ENCODE data around the gene CASKIN2. TPM values are rescaled to one million over a fixed set of nuclear protein-coding genes. Genes with fewer than 3 reads are reported as not detected.

CASKIN2 gene, protein sequence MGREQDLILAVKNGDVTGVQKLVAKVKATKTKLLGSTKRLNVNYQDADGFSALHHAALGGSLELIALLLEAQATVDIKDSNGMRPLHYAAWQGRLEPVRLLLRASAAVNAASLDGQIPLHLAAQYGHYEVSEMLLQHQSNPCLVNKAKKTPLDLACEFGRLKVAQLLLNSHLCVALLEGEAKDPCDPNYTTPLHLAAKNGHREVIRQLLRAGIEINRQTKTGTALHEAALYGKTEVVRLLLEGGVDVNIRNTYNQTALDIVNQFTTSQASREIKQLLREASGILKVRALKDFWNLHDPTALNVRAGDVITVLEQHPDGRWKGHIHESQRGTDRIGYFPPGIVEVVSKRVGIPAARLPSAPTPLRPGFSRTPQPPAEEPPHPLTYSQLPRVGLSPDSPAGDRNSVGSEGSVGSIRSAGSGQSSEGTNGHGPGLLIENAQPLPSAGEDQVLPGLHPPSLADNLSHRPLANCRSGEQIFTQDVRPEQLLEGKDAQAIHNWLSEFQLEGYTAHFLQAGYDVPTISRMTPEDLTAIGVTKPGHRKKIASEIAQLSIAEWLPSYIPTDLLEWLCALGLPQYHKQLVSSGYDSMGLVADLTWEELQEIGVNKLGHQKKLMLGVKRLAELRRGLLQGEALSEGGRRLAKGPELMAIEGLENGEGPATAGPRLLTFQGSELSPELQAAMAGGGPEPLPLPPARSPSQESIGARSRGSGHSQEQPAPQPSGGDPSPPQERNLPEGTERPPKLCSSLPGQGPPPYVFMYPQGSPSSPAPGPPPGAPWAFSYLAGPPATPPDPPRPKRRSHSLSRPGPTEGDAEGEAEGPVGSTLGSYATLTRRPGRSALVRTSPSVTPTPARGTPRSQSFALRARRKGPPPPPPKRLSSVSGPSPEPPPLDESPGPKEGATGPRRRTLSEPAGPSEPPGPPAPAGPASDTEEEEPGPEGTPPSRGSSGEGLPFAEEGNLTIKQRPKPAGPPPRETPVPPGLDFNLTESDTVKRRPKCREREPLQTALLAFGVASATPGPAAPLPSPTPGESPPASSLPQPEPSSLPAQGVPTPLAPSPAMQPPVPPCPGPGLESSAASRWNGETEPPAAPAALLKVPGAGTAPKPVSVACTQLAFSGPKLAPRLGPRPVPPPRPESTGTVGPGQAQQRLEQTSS (N-terminal part only)
- polyA plus RNA-seq (ENCODE audit: insufficient read length in 12 of 12): 10 to 100 TPM in 11 of 12 donors, not detected in 1; 17.0 to 65.2 (median 20.7) TPM
- long read RNA-seq, donor 1, partial matches to known transcripts: 5 of 5 reads
- long read RNA-seq, donor 1, other reads (novel, unspliced or antisense): 0 of 5 reads
- long read RNA-seq, donor 2, partial matches to known transcripts: 11 of 11 reads
- long read RNA-seq, donor 2, other reads (novel, unspliced or antisense): 0 of 11 reads
- long read RNA-seq, donor 3: 0 reads
- long read RNA-seq, donor 4: 0 reads
- long read RNA-seq, donor 5, full-length matches to known transcripts: 1 of 1 reads
- long read RNA-seq, donor 5, partial matches to known transcripts: 0 of 1 reads
- long read RNA-seq, donor 5, other reads (novel, unspliced or antisense): 0 of 1 reads
- long read RNA-seq, donor 6, partial matches to known transcripts: 5 of 5 reads
- long read RNA-seq, donor 6, other reads (novel, unspliced or antisense): 0 of 5 reads
- long read RNA-seq, donor 7: 0 reads
- long read RNA-seq, donor 8, full-length matches to known transcripts: 1 of 1 reads
- long read RNA-seq, donor 8, partial matches to known transcripts: 0 of 1 reads
- long read RNA-seq, donor 8, other reads (novel, unspliced or antisense): 0 of 1 reads
- long read RNA-seq, donor 9: 0 reads
- long read RNA-seq, donor 10, full-length matches to known transcripts: 2 of 2 reads
- long read RNA-seq, donor 10, partial matches to known transcripts: 0 of 2 reads
- long read RNA-seq, donor 10, other reads (novel, unspliced or antisense): 0 of 2 reads
- long read RNA-seq, donor 11: 0 reads

DNA sequence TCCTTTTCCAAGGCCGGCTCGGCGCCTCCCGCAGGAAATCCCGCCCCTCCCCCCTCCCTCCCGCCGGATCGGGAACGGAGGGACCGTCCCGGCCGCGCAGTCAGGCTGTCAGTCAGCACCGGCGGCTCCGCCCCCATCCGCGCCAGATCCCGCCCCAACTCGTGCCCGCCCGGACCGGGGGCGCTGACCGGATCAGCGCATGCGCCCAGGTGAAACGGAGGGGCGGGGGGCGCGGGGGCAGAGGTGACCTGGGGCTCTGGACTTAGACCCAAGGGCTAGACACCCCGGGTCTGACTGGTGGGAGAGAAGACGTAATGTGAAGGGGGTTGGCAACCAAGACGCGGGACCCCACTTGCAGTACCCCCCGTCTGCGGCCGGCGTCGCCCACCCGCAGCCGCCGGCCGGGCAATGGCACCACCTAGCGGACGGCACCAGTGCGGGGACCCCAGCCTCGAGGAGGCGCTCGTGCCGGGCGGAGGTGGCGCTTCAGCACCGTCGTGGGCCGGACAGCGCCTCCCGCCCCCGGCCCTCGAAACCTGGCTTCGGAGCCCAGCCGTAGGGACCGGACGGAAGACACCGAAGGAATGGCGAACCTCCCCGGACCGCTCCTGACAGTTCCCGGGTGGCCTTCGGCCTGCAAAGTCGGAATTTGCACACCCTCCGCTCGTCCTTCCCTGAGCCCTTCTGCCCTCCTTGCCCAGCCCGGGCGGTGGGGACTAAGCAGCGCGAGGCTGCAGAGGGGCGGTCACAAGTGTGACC is at the start of gene CASKIN2:
CASKIN2 (minus strand) TSS at position 42 of the 759 bp plus-strand sequence. CDS start 1,733 bp downstream, outside the sequence.
- DNase-seq: peak; percentile 94

DNA sequence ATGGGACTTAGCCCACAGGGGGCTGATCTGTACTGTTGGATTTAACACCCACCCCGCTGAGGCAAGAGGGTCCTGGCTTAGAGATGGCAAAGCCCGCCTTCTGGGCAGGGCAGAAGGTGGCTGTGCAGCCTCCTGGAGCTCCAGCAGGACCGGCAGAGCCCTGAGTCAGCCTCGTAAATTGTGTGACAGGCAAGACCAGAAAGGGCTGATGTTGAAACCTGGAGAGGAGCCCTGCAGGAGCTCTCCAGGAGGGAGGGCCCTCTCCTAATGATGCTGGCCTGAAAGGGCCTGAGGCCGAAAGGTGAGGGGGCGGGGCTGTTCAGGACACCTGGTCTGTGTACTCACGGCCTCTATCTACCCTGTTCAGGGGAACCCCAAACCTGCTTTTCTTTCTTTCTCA is 49.7 kb upstream of the CASKIN2 start:
- DNase-seq: no peak

DNA sequence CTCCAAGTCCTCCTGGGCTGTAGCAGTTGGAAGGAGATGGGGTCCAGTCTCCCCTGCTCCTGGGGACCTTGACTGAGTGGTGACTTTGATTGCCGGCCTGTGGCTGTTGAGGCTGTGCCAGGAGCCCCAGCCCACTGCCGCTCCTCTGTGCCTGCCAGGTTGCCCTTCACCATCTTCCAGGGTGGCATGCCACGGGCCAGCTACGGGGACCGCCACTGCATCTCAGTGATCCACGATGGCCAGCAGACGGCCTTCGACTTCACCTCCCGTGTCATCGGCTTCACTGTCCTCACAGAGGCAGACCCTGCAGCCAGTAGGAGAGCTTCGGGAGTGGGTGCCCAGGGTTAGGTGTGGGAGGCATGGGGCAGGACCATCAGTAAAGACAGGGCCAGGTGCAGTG is 48.9 kb upstream of the CASKIN2 start:
- no peak for DNase-seq

DNA sequence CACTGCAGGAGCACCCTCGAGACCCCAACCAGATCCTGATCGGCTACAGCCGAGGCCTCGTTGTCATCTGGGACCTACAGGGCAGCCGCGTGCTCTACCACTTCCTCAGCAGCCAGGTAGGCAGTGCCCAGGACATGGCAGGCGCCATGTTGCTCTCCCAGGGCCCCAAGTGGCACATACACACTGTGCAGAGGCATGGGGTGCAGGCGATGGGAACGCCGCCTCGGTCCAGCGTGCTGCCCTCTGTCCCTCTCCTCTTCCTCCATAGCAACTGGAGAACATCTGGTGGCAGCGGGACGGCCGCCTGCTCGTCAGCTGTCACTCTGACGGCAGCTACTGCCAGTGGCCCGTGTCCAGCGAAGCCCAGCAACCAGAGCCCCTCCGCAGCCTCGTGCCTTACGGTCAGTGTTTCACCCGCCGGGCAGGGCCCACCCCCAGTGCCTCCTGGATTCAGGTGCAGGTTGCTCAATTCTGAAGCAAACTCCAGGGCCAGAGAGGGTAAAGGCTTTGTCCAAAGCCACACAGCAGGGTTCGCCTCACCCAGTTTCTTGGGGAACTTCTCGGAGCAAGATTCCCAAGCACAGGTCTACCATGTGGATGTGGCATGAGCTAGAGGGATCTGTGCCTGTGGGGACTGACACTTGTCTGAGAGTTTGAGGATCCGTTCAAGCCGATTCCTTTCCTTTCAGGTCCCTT is 47.9 kb upstream of the CASKIN2 start:
- DNase-seq: no peak

DNA sequence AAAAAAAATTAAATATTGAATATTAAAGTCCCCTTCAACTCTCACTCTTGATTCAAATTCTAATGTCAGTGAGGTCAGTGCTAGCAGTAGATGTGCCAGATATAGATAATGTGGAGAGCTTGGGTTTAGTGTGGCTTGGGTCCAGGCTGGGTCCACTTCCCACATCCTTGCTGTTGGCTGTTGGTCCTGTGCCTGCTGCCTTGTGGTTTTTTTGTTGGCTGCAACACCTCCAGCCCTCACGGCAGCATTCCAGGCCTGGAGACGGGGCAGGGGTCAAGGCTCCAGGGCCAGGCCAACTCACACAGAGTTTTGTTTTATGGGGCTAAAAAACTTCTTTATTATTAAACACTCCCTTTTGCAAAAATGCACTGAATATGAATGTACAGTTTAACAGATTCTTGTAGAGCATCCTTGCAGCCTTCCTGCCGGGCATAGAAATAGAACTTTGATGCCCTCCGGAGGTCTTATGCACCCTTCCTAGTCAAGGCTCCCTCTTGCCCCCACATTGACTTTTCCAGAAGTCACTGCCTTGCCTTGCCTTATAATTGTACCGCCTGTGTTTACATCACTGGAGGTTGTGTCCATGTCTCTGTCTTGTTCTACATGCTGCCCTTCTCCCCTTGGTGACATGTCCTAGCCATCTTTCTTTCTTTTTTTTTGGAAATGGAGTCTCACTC is 46.7 kb upstream of the CASKIN2 start:
- DNase-seq: no peak

DNA sequence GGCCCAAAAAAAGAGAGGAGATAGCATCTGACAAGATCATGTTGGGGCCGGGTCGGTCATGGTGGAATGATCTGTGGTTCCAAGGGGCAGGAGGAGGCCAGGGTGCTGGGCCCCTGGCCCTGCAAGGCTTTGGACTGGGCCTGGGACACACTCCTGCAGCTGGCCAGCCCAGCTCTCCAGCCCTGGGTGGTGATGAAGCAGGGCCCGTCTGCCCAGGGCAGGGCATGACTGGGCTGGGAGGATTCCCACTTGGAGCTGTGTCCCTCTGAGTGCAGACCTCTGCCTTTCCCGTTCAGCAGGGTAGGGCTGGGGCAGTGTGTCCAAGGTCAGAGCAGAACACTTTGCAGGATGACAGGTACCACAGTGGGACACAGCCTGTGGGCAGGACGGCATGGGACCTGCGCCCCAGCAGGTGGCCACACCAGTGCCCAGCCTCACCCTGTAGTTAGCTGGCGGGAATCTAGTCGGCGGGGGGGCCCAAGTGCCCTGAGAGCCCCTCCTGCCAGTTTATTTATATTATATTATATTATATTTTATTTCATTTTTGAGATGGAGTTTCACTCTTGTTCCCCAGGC is 44.7 kb upstream of the CASKIN2 start:
- no peak for DNase-seq

DNA sequence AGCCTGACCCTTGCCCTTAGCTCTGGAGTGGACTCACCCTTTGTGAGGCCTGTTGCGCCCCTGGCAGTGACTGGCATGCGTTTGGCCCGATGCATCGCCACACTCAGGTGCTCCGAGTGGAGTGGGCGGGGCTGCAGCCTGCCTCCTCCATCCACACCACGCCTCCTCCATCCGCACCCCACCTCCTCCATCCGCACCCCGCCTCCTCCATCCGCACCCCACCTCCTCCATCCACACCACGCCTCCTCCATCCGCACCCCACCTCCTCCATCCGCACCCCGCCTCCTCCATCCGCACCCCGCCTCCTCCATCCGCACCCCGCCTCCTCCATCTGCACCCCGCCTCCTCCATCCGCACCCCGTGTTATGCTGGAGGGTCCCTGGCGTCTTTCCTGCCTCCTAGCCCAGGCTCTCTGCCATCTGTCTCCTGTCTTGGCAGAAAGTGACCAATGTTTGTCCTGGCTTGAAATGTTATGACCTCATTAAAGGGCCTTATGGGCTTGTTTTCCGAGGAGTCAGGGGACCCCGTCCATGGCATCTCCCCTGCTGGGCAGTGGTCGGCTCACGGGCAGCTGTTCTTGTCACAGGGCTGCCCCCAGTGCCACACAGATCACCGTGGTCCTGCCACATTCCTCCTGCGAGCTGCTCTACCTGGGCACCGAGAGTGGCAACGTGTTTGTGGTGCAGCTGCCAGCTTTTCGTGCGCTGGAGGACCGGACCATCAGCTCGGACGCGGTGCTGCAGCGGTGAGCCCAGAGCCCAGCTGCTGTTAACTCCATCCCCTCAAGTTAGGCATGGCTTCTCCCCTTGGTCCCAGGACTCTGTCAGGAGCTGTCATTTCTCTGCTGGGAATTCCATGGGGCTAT is 43.6 kb upstream of the CASKIN2 start:
- DNase-seq: no peak

DNA sequence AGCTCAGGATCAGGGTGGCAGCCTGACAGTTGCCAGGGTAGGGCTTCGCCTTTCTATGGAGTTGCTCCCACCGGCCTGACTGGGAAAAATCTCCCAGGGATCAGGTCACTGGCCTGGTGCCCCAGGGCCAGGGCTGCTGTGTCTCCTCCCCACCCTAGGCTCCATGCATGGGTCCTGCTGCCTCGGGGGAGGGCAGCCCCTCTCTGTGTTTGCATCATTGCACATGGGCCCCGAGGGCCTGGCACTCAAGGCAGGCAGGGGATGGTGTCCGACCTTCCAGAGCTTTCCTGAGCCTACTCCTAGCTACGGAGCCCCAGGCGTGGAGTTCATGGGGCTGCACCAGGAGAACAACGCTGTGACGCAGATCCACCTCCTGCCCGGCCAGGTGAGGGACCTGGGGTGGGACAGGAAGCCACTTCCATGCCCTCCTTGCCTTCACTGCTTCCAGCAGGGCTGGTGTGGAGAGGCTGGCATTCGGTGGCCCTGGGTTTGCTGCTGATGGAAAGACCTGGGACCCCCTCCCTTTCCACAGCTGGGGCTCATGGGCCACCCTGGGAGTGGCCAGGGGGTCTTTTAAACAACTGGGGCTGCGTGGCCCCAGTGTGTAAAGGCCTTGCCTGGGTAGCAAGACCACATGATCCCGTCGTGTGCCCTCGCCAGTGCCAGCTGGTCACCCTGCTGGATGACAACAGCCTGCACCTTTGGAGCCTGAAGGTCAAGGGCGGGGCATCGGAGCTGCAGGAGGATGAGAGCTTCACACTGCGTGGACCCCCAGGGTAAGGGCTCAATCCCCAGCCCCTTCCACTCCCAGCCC is 42.7 kb upstream of the CASKIN2 start:
- no peak for DNase-seq

DNA sequence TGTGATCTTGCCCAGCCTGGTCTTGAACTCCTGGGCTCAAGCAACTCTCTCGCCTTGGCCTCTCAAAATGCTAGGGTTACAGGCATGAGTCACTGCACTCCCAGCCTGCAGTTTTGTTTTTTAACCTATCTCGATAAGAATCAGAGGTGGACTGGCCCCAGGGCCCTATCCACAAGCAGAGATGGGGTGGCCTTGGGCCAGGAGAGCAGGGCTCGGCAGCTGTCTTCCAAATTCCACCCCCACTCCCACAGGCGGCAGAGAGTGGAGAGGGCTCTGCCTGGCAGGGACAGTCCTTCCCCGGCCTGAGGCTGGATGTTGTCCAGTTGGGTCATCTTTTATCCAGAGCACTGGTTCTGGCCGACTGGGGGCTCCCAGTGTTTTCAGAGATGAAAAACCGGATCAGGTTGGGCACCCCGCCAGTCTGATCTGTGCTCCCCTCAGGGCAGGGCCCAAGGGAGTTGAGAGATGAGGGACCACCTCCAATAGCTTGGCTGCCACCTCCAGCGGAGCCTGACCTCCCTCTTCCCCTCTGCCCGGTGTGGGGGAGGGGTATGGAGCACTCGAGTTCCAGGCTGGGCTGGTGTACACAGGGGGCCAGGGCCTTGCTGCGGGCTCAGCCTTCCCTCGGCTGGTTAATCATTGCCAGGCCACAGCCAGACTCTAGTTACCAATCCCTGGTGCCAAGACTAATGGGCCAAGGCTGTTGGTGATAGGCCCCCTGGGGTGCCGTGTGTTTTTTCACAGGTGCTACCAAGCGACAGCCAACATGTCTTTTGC is 41.9 kb upstream of the CASKIN2 start:
- DNase-seq: peak; percentile 21

DNA sequence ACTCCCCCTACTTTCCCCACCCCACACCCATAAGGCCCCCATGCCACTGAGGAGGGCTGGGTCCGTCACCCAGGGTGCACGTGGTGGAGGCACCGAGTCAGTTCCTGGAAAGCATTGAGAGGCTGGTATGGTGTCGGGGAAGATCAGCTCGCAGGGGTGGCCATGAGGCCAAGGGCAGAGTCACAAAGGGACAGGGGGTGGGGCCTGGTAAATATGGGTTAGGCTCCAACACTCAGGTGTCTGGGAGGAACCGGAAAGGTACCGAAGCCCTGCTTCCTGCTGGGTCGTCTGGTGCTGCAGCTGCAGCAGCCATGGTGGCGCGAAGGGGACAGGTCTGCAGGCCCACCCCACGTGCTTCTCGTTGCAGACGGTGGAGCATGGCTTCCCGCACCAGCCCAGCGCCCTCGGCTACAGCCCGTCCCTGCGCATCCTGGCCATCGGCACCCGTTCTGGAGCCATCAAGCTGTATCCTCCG is 40.4 kb upstream of the CASKIN2 start:
- no peak for DNase-seq

DNA sequence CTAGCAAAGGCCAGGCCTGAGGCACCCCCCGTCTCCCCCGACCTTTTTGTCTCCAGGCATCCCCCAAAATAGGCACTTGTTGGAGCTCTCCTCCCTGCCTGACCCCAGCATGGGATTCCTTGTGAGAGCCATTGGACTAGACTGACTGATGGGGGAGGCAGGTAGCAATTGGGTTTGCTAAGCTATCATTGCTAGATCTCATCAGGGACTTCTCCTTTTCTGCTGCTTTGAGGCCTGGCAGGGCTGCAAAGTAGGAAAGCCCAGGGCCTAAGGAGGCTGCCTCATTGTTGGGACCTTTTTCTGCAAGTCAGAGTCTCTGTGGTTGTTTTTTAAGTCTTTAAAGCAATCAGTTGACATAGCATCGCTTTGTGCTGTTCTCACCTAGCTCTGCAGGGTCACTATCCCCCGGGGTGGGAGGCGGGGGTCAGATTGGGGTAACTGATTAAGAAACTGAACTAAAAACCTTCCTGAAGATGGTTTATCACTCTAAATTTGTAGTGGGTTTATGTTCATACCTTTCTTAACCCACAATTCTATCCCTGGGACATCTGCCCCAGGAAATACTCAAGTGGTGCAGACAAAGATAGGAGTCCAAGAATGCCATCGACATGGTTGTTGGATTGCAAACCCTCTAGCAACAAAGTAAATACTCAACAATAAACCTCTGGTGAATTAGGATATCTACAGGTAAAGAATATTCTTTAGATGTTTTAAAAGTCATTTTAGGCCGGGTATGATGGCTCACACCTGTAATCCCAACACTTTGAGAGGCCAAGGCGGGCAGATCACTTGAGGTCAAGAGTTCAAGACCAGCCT is 38.2 kb upstream of the CASKIN2 start:
- no peak for DNase-seq

DNA sequence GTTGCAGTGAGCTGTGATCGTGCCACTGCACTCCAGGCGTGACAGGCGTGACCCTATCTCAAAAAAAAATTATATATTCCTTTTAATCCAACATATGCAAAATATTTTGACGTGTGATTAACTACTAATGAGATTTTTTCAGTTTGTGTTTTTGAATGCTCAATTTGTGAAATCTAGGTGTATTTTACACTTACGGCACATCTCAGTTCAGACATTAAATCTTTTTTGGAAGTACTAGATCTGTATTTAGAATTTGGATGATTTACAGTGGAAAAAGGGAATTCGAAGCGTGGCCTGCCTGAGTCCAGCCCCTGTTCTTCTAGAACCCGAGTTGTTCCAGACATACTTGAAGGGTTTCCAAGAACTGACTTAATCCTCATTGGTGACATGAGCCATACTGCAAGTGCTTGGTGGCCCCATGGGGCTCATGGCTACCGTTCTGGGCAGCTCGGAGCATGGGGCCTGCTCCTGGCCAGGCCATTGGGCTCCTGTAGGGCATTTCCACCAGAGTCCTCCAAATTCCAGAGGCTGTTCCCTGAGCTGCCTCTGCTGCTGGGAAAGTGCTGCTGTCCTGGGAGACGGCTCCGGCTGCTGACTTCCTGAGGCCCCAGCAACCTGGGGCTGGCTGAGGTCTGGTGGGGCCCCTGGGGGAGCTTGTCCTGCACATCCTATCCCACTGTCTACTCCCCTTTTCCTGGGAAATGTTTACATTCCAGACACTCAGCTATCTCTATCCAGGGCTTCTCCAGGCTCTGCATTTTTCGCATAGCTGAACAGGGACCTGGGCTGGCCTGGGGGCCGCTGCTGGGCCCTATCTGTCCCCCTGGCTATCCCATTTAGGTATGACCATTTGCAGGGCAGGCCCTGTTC is 37.3 kb upstream of the CASKIN2 start:
- DNase-seq: peak; percentile 70

DNA sequence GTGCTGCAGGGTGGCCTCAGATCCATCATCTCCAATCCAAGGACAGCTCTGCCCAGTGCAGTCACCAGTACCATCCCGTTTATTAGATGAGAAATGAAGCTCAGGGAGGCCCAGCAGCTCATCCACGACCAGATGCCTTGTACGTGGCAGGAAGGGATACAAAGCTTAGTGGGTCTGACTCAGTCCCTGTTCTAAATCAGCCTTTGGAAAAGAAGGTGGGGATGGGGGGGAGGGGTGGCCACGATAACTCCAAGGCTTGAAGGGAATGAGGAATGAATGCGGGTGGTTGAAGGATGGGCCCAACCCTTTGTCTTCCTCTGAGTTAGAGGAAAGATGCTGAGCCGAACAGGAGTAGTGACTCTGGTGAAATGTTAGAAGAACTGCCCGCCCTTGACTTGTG is 35.9 kb upstream of the CASKIN2 start:
- no peak for DNase-seq
